HCEC 1CT (cell line): ENCODE data around the gene USP6NL.
"Not testable (repeated sequence)": the region's sequence is repeated elsewhere in the genome, so short reads cannot be mapped to it uniquely, and the experiment has no call there.

Experiments used
- DNase-seq: peaks from one replicate; pipeline ENCODE4 v3.0.0-alpha.2; 2017

USP6NL gene

GRCh38 chr10:11442001-11442773, 169.3 kb downstream of the USP6NL start:
- DNase-seq, result no peak

GRCh38 chr10:11441151-11441535, 170.3 kb downstream of the USP6NL start:
- DNase-seq, result no peak

GRCh38 chr10:11440250-11441150, 170.9 kb downstream of the USP6NL start:
- DNase-seq, result no peak

- no peak for DNase-seq
These were observed 171.9 kb downstream of the USP6NL start for GRCh38 chr10:11439523-11440053.

- no peak for DNase-seq
These were observed 173.9 kb downstream of the USP6NL start for GRCh38 chr10:11437391-11438142.

- DNase-seq, result not testable (repeated sequence)
These were observed 175.0 kb downstream of the USP6NL start for GRCh38 chr10:11436445-11436844.

GRCh38 chr10:11435581-11435981, 175.9 kb downstream of the USP6NL start:
- DNase-seq, result no peak

GRCh38 chr10:11434324-11434723, 177.1 kb downstream of the USP6NL start:
- DNase-seq, result no peak

GRCh38 chr10:11433657-11434056, 177.8 kb downstream of the USP6NL start:
- no peak for DNase-seq

- DNase-seq, result no peak
These were observed 180.3 kb downstream of the USP6NL start for GRCh38 chr10:11431216-11431555.

GRCh38 chr10:11430421-11431215, 180.8 kb downstream of the USP6NL start:
- no peak for DNase-seq

- no peak for DNase-seq
These were observed 181.9 kb downstream of the USP6NL start for GRCh38 chr10:11429439-11430052.

GRCh38 chr10:11425676-11426075, 185.8 kb downstream of the USP6NL start:
- no peak for DNase-seq

- DNase-seq, result no peak
These were observed 186.2 kb downstream of the USP6NL start for GRCh38 chr10:11425296-11425610.

GRCh38 chr10:11424456-11425295, 186.8 kb downstream of the USP6NL start:
- DNase-seq, result peak; percentile 30

GRCh38 chr10:11416974-11417373, 194.5 kb downstream of the USP6NL start:
- no peak for DNase-seq

GRCh38 chr10:11415095-11415494, 196.4 kb downstream of the USP6NL start:
- no peak for DNase-seq

GRCh38 chr10:11414314-11415038, 197.0 kb downstream of the USP6NL start:
- no peak for DNase-seq

GRCh38 chr10:11411926-11412545, 199.4 kb downstream of the USP6NL start:
- no peak for DNase-seq

- DNase-seq, result no peak
These were observed 202.1 kb downstream of the USP6NL start for GRCh38 chr10:11409357-11409756.
